ENCODE data around the gene ATP5F1D. TPM values are rescaled to one million over a fixed set of nuclear protein-coding genes. Genes with fewer than 3 reads are reported as not detected.

ATP5F1D gene
- total and polyA plus RNA-seq, 2 of the 13 experiments (the other 11 are each of a cell fraction or from before 2014, with no cell fraction given) = 39.4 to 78.7 TPM

DNA sequence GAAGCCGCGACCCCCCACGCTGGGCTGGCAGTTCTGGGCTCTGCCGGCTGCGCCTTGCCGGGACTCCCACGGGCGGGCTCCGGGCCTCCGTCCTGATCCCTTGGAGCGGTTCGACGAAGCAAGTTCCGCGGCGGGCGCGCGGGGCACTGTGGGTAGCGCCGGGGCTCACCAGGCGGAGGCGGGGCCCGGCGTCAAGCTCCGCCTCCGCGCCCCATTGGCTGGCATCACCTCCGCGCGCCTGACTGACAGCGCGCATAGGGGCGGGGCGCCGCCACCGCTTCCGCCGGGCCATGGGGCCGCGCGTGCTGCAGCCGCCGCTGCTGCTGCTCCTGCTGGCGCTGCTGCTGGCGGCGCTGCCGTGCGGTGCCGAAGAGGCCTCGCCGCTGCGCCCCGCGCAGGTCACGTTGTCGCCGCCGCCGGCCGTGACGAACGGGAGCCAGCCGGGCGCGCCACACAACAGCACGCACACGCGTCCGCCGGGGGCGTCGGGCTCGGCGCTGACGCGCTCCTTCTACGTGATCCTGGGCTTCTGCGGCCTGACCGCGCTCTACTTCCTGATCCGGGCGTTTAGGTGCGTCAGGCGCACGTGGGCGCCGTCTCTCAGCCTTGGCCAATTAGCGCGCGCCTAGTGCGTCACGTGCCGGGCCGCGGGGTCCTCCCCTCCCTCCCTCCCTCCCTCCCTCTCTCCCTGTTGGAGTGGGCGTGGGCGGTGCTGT is 33.9 kb downstream of the ATP5F1D start, which contains the start of gene FAM174C (continued):
- peak; percentile 89 for TF ChIP-seq ZNF431 (CRISPR knock-in tag; IDR thresholded peaks at IDR 0.05; ENCODE audit: borderline replicate concordance, low read depth)
- TF ChIP-seq HMG20A (CRISPR knock-in tag; IDR thresholded peaks at IDR 0.05; ENCODE audit: borderline replicate concordance) = no peak
- TF ChIP-seq AGO1 (IDR thresholded peaks at IDR 0.05; ENCODE audit: low read depth, low read length, poor library complexity, severe bottlenecking) = peak; percentile 99
- TF ChIP-seq CREM (IDR thresholded peaks at IDR 0.05) = peak; percentile 69
- TF ChIP-seq CREM (CRISPR knock-in tag; IDR thresholded peaks at IDR 0.05) = no peak
- no peak for TF ChIP-seq NR2F6 (IDR thresholded peaks at IDR 0.05)
- no peak; the same call in 1 of the 2 replicates for TF ChIP-seq NR2F6 (CRISPR knock-in tag; IDR thresholded peaks at IDR 0.05)
- no peak for TF ChIP-seq ZNF660 (CRISPR knock-in tag; IDR thresholded peaks at IDR 0.05; ENCODE audit: borderline replicate concordance, low read depth)
- peak; percentile 78 for TF ChIP-seq ZSCAN25 (CRISPR knock-in tag; IDR thresholded peaks at IDR 0.05)
- no peak for TF ChIP-seq ZNF30 (CRISPR knock-in tag; IDR thresholded peaks at IDR 0.05)
- TF ChIP-seq, protein P1, sequence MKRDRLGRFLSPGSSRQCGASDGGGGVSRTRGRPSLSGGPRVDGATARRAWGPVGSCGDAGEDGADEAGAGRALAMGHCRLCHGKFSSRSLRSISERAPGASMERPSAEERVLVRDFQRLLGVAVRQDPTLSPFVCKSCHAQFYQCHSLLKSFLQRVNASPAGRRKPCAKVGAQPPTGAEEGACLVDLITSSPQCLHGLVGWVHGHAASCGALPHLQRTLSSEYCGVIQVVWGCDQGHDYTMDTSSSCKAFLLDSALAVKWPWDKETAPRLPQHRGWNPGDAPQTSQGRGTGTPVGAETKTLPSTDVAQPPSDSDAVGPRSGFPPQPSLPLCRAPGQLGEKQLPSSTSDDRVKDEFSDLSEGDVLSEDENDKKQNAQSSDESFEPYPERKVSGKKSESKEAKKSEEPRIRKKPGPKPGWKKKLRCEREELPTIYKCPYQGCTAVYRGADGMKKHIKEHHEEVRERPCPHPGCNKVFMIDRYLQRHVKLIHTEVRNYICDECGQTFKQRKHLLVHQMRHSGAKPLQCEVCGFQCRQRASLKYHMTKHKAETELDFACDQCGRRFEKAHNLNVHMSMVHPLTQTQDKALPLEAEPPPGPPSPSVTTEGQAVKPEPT (CRISPR knock-in tag; IDR thresholded peaks at IDR 0.05; ENCODE audit: low read depth) = no peak
- TF ChIP-seq ZNF296 (CRISPR knock-in tag; conservative IDR thresholded peaks at IDR 0.05) = no peak
- peak; percentile 31; the same call in 1 of the 2 replicates for TF ChIP-seq NKX3-1 (CRISPR knock-in tag; IDR thresholded peaks at IDR 0.05)
- no peak for TF ChIP-seq SMARCE1 (IDR thresholded peaks at IDR 0.05; ENCODE audit: borderline replicate concordance)
- no peak for TF ChIP-seq ZNF773 (CRISPR knock-in tag; IDR thresholded peaks at IDR 0.05; ENCODE audit: borderline replicate concordance)
- TF ChIP-seq ZNF44 (CRISPR knock-in tag; IDR thresholded peaks at IDR 0.05) = peak; percentile 55; the same call in 1 of the 2 replicates
- no peak for TF ChIP-seq NFE2 (CRISPR knock-in tag; IDR thresholded peaks at IDR 0.05)
- TF ChIP-seq, protein P2, sequence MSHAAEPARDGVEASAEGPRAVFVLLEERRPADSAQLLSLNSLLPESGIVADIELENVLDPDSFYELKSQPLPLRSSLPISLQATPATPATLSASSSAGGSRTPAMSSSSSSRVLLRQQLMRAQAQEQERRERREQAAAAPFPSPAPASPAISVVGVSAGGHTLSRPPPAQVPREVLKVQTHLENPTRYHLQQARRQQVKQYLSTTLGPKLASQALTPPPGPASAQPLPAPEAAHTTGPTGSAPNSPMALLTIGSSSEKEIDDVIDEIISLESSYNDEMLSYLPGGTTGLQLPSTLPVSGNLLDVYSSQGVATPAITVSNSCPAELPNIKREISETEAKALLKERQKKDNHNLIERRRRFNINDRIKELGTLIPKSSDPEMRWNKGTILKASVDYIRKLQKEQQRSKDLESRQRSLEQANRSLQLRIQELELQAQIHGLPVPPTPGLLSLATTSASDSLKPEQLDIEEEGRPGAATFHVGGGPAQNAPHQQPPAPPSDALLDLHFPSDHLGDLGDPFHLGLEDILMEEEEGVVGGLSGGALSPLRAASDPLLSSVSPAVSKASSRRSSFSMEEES (CRISPR knock-in tag; IDR thresholded peaks at IDR 0.05) = peak; percentile 89
- TF ChIP-seq, protein P3, sequence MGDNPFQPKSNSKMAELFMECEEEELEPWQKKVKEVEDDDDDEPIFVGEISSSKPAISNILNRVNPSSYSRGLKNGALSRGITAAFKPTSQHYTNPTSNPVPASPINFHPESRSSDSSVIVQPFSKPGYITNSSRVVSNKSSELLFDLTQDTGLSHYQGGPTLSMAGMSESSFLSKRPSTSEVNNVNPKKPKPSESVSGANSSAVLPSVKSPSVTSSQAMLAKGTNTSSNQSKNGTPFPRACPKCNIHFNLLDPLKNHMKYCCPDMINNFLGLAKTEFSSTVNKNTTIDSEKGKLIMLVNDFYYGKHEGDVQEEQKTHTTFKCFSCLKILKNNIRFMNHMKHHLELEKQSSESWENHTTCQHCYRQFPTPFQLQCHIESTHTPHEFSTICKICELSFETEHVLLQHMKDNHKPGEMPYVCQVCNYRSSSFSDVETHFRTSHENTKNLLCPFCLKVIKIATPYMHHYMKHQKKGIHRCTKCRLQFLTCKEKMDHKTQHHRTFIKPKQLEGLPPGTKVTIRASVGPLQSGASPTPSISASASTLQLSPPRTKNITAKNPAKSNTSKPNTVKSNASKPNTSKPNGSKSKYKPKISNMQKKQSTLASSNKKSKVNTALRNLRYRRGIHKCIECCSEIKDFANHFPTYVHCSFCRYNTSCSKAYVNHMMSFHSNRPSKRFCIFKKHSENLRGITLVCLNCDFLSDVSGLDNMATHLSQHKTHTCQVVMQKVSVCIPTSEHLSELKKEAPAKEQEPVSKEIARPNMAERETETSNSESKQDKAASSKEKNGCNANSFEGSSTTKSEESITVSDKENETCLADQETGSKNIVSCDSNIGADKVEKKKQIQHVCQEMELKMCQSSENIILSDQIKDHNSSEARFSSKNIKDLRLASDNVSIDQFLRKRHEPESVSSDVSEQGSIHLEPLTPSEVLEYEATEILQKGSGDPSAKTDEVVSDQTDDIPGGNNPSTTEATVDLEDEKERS (CRISPR knock-in tag; IDR thresholded peaks at IDR 0.05) = no peak
- no peak for TF ChIP-seq EEA1 (CRISPR knock-in tag; IDR thresholded peaks at IDR 0.05; ENCODE audit: borderline replicate concordance)
- no peak for TF ChIP-seq TBP (CRISPR knock-in tag; IDR thresholded peaks at IDR 0.05)
- TF ChIP-seq FOSL1 (CRISPR knock-in tag; IDR thresholded peaks at IDR 0.05; ENCODE audit: borderline replicate concordance) = no peak
- TF ChIP-seq NONO (IDR thresholded peaks at IDR 0.05) = no peak
- peak; percentile 64 for TF ChIP-seq NONO (CRISPR knock-in tag; conservative IDR thresholded peaks at IDR 0.05)
- peak; percentile 94 for TF ChIP-seq SAP130 (CRISPR knock-in tag; IDR thresholded peaks at IDR 0.05; ENCODE audit: low read depth)
- no peak for TF ChIP-seq ZNF3 (CRISPR knock-in tag; IDR thresholded peaks at IDR 0.05)
- TF ChIP-seq GATAD1 (CRISPR knock-in tag; IDR thresholded peaks at IDR 0.05) = peak; percentile 77
- peak; percentile 58 for TF ChIP-seq ZNF883 (CRISPR knock-in tag; IDR thresholded peaks at IDR 0.05; ENCODE audit: not compliant biosample characterization)

All from HepG2 (cell line).